ENCODE results near the gene ADARB1. TPM values are rescaled to one million over a fixed set of nuclear protein-coding genes. Genes with fewer than 3 reads are reported as not detected.

ADARB1 gene
- total and polyA plus RNA-seq, 2 experiments from 2014 or later = 4.8 to 14.8 TPM

- DNase-seq (ENCODE audit: low spot score) (peak; percentile 64), ATAC-seq (peak; percentile 93)
- H3K27ac Mint-ChIP-seq = no peak overlapping the region
- no peak overlapping the region for H2AFZ ChIP-seq
- no peaks in the 10 kb centered on the region for H3K36me3 ChIP-seq (ENCODE audit: insufficient read depth)
- peaks cover 6% of the 10 kb centered on the region; the same call in 1 of the 2 replicates for H4K20me1 ChIP-seq (replicated peaks; ENCODE audit: insufficient read depth)
- no peak overlapping the region for H3K27ac ChIP-seq (ENCODE audit: low read depth)
- H3K4me1 ChIP-seq (ENCODE audit: insufficient read depth) = no peaks in the 10 kb centered on the region
- no peaks in the 10 kb centered on the region for H3F3A ChIP-seq (replicated peaks; ENCODE audit: low read depth)
- peaks cover 3% of the 10 kb centered on the region for H3K27me3 Mint-ChIP-seq (ENCODE audit: insufficient read depth, low read depth, poor library complexity)
- no peak overlapping the region for H3K4me2 ChIP-seq
- H3K4me3 ChIP-seq = no peak overlapping the region
- H3K9me2 ChIP-seq (ENCODE audit: insufficient read depth) = no peaks in the 10 kb centered on the region
- no peaks in the 10 kb centered on the region for H3K4me1 Mint-ChIP-seq
- H3K27me3 ChIP-seq (ENCODE audit: insufficient read depth) = no peaks in the 10 kb centered on the region
- H3K9me3 Mint-ChIP-seq = no peaks in the 10 kb centered on the region
- TF ChIP-seq CTCF (conservative IDR thresholded peaks at IDR 0.05; ENCODE audit: low read depth in 2 of 2) = peak; percentile 81 to 91
- TF ChIP-seq EZH2phosphoT487 (IDR thresholded peaks at IDR 0.05; ENCODE audit: unreplicated experiment) = no peak
- no peaks in the 10 kb centered on the region for H3K79me2 ChIP-seq (replicated peaks; ENCODE audit: insufficient read depth)
- no peaks in the 10 kb centered on the region for H3K36me3 Mint-ChIP-seq (ENCODE audit: low read depth)
- H3K4me3 Mint-ChIP-seq = no peak overlapping the region
These were observed 54.3 kb downstream of the ADARB1 start for GRCh38 chr21:45128613-45129188.

- Histone ChIP-seq H3K36me3 (ENCODE audit: insufficient read depth) (no peaks in the 10 kb centered on the region), H3K4me3 (no peak overlapping the region), H3K27me3 (ENCODE audit: insufficient read depth) (no peaks in the 10 kb centered on the region), H3K79me2 (replicated peaks; ENCODE audit: insufficient read depth) (no peaks in the 10 kb centered on the region), H3K27ac (ENCODE audit: low read depth) (no peak overlapping the region), H4K20me1 (replicated peaks; ENCODE audit: insufficient read depth) (peaks cover 6% of the 10 kb centered on the region; the same call in 1 of the 2 replicates), H2AFZ (no peak overlapping the region), H3K9me2 (ENCODE audit: insufficient read depth) (no peaks in the 10 kb centered on the region), H3K4me1 (ENCODE audit: insufficient read depth) (no peaks in the 10 kb centered on the region), H3K4me2 (no peak overlapping the region), H3F3A (replicated peaks; ENCODE audit: low read depth) (no peaks in the 10 kb centered on the region)
- Mint-ChIP-seq H3K9me3 (no peaks in the 10 kb centered on the region), H3K36me3 (ENCODE audit: low read depth) (no peaks in the 10 kb centered on the region), H3K27me3 (ENCODE audit: insufficient read depth, low read depth, poor library complexity) (peaks cover 3% of the 10 kb centered on the region), H3K4me3 (no peak overlapping the region), H3K27ac (no peak overlapping the region; the same call in 1 of the 2 replicates), H3K4me1 (no peaks in the 10 kb centered on the region)
- no peak for DNase-seq (ENCODE audit: low spot score)
- no peak for ATAC-seq
- TF ChIP-seq JUNB (IDR thresholded peaks at IDR 0.05; ENCODE audit: unreplicated experiment) (no peak), NANOG (IDR thresholded peaks at IDR 0.05; ENCODE audit: borderline replicate concordance) (no peak), ZNF114 (CRISPR knock-in tag; IDR thresholded peaks at IDR 0.05) (no peak), ZNF462 (CRISPR knock-in tag; IDR thresholded peaks at IDR 0.05) (no peak), CTCF (conservative IDR thresholded peaks at IDR 0.05; ENCODE audit: low read depth in 2 of 2) (no peak), STAT1 (IDR thresholded peaks at IDR 0.05; ENCODE audit: unreplicated experiment) (no peak), CREB1 (CRISPR knock-in tag; IDR thresholded peaks at IDR 0.05; ENCODE audit: low read depth) (no peak), ZNF331 (CRISPR knock-in tag; IDR thresholded peaks at IDR 0.05; ENCODE audit: low read depth) (no peak), EZH2 (IDR thresholded peaks at IDR 0.05; ENCODE audit: low read depth, unreplicated experiment) (no peak), EZH2phosphoT487 (IDR thresholded peaks at IDR 0.05; ENCODE audit: unreplicated experiment) (no peak)
These were observed 55.0 kb downstream of the ADARB1 start for GRCh38 chr21:45129189-45129923.
